Measurements from ENCODE around the gene RAD51B. TPM values are rescaled to one million over a fixed set of nuclear protein-coding genes. Genes with fewer than 3 reads are reported as not detected.

The RAD51B gene
- total and polyA plus RNA-seq, 8 donors, result 1.8 to 30.7 (median 15.3) TPM

- intact Hi-C loops (cut with DNase I; ENCODE audit: low total_unique reads), result no loop called here
- no peaks in the 10 kb centered on the region for H3K27me3 ChIP-seq
- H3K4me3 ChIP-seq, result no peak overlapping the region
- H3K9me3 ChIP-seq, result no peaks in the 10 kb centered on the region
- no peak for DNase-seq
- peaks cover 3 to 38% (median 16%) of the 10 kb centered on the region in 4 donors for H3K4me1 ChIP-seq
- no peaks in the 10 kb centered on the region for H3K36me3 ChIP-seq
- peak overlapping the region in 1 of 5 donors; percentile 32 for H3K27ac ChIP-seq
- TF ChIP-seq, protein P1, sequence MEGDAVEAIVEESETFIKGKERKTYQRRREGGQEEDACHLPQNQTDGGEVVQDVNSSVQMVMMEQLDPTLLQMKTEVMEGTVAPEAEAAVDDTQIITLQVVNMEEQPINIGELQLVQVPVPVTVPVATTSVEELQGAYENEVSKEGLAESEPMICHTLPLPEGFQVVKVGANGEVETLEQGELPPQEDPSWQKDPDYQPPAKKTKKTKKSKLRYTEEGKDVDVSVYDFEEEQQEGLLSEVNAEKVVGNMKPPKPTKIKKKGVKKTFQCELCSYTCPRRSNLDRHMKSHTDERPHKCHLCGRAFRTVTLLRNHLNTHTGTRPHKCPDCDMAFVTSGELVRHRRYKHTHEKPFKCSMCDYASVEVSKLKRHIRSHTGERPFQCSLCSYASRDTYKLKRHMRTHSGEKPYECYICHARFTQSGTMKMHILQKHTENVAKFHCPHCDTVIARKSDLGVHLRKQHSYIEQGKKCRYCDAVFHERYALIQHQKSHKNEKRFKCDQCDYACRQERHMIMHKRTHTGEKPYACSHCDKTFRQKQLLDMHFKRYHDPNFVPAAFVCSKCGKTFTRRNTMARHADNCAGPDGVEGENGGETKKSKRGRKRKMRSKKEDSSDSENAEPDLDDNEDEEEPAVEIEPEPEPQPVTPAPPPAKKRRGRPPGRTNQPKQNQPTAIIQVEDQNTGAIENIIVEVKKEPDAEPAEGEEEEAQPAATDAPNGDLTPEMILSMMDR (IDR thresholded peaks at IDR 0.05), result no peak
- TF ChIP-seq POLR2A (IDR thresholded peaks at IDR 0.05) (no peak), EP300 (IDR thresholded peaks at IDR 0.05) (no peak), POLR2AphosphoS5 (IDR thresholded peaks at IDR 0.05) (no peak)
- 72 to 86% (median 79%) methylated on average over 10 of the region's 10 CpGs for WGBS, 5 donors
Measured at GRCh38 chr14:68728342-68729106, 908.9 kb downstream of the RAD51B start.

DNA sequence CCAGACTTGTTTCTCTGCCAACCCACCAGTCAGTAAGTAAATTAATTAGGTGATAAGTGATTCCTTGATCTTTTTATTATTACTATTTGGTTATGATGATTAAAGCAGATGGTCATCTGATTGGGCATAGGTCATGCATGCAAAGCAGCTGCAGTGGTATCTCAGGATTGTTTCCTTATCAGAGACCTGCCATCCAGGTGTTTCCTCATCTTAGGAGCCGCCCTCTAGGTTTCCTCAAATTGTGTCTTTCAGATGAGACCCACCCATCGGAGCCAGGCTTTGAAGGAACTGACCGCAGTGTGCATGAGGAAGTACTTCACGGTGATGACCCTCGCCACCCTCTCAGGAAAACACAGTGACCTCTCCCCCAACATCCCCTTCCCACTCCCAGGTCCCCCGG lies 910.0 kb downstream of the RAD51B start:
- intact Hi-C loops (cut with DNase I; ENCODE audit: low total_unique reads), result no loop called here
- DNase-seq, result no peak
- no peaks in the 10 kb centered on the region for H3K9me3 ChIP-seq
- no peak for TF ChIP-seq POLR2AphosphoS5 (IDR thresholded peaks at IDR 0.05)
- no peaks in the 10 kb centered on the region for H3K27me3 ChIP-seq
- H3K4me1 ChIP-seq, result peaks cover 0 to 41% (median 9%) of the 10 kb centered on the region in 4 donors
- peak overlapping the region in 1 of 5 donors; percentile 1 for H3K27ac ChIP-seq
- no peaks in the 10 kb centered on the region for H3K36me3 ChIP-seq
- WGBS, 5 donors, result 54 to 78% (median 72%) methylated on average over 6 of the region's 6 CpGs
- no peak overlapping the region for H3K4me3 ChIP-seq

DNA sequence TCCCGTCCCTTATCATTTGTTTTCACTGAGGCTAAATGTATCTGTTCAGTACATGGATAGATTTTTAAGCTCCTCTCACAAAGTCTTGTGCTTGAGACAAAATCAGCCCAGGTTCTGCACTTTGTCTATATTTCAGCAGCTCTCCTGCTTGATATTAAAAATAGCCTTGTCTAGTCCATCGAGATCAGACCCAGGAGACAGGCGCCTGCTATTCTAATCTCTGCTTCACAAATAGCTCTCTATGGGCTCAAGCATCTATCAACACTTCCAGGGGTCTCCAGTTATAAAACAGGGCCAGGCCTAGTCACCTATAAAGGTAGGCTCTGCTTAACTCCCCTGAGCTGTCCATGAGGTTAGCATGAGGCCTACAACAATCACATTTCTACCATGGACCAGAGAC lies 910.8 kb downstream of the RAD51B start:
- Histone ChIP-seq H3K27ac (peak overlapping the region in 1 of 5 donors; percentile 1), H3K27me3 (no peaks in the 10 kb centered on the region), H3K36me3 (no peaks in the 10 kb centered on the region), H3K9me3 (no peaks in the 10 kb centered on the region), H3K4me3 (no peak overlapping the region), H3K4me1 (peaks cover under 1 to 48% (median 11%) of the 10 kb centered on the region in 4 donors)
- no peak for DNase-seq
- TF ChIP-seq EP300 (IDR thresholded peaks at IDR 0.05), result no peak
- no peak for TF ChIP-seq POLR2AphosphoS5 (IDR thresholded peaks at IDR 0.05)
- no peak for TF ChIP-seq POLR2A (IDR thresholded peaks at IDR 0.05)
- TF ChIP-seq, protein P1 (IDR thresholded peaks at IDR 0.05), result no peak
- 81 to 96% (median 91%) methylated on average over 3 of the region's 3 CpGs for WGBS, 5 donors
- intact Hi-C loops (cut with DNase I; ENCODE audit: low total_unique reads), result no loop called here

- Histone ChIP-seq H3K36me3 (no peaks in the 10 kb centered on the region), H3K4me3 (no peak overlapping the region), H3K27ac (no peak overlapping the region), H3K9me3 (no peaks in the 10 kb centered on the region), H3K27me3 (no peaks in the 10 kb centered on the region), H3K4me1 (peaks cover 5 to 54% (median 14%) of the 10 kb centered on the region in 4 donors)
- no peak for TF ChIP-seq POLR2A (IDR thresholded peaks at IDR 0.05)
- TF ChIP-seq EP300 (IDR thresholded peaks at IDR 0.05), result no peak
- no peak for TF ChIP-seq POLR2AphosphoS5 (IDR thresholded peaks at IDR 0.05)
- TF ChIP-seq, protein P1 (IDR thresholded peaks at IDR 0.05), result no peak
- DNase-seq, result peak in 1 of 2 donors; percentile 66
- intact Hi-C loops (cut with DNase I; ENCODE audit: low total_unique reads), result no loop called here
- 51 to 68% (median 60%) methylated on average over 5 to 8 of the region's 8 CpGs for WGBS, 5 donors
Measured at GRCh38 chr14:68730811-68731425, 911.3 kb downstream of the RAD51B start.
